ENCODE data around the gene POLDIP3.

DNA sequence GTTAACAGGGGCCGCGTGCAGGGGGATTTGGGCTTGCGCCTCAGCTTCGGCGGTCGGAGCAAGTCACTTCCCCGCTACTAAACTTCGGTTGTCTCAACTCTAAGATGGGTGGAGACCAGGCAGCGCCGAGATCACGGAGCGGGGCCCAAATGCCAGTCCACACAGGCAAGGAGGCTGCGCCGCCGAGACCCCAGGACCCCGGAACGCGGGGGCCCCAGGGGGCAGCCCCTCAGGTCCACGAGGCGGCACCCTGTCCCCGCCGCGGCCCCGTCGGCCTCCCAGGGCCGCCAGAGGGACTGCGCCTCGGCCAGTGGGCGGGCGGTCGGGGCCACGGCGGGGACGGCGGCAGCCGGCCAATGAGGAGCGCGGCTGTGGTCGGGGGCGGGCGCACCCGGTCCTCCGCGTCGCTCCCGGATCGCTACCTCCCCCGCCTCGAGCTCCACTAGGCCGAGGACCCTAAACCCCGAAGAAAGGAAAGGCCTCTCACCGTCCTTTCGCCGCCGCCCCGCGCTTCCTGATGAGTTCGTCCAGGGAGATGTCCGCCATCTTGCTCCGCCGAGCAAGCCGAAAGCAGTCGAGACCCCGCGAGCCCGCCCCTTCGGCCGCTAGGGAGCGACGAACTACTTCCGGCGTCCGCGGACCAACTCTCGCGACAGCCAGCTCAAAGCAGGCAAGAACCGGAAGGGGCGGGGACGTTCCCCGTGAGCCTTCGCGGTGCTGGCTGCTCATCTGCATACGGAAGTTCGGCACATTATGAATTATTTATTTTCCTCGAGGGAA is at the start of gene POLDIP3:
- TF ChIP-seq CTCF (conservative IDR thresholded peaks at IDR 0.05; ENCODE audit: low read length) (peak; percentile 14; the same call in 1 of the 2 replicates), EZH2phosphoT487 (IDR thresholded peaks at IDR 0.05; ENCODE audit: borderline replicate concordance) (no peak)

Data from Loucy (cell line).